ENCODE data around the gene LPP.

The LPP gene

GRCh38 chr3:188822004-188822403 lies 668.0 kb downstream of the LPP start:
- DNase-seq = no peak

- DNase-seq = no peak
These were observed 668.5 kb downstream of the LPP start for GRCh38 chr3:188822411-188822810.

GRCh38 chr3:188824566-188824965 lies 670.6 kb downstream of the LPP start:
- DNase-seq = no peak

- no peak for DNase-seq
These were observed 671.9 kb downstream of the LPP start for GRCh38 chr3:188825901-188826300.

- DNase-seq = no peak
These were observed 672.6 kb downstream of the LPP start for GRCh38 chr3:188826574-188826973.

GRCh38 chr3:188827103-188827502 lies 673.1 kb downstream of the LPP start:
- DNase-seq = no peak

GRCh38 chr3:188827576-188827975 lies 673.6 kb downstream of the LPP start:
- DNase-seq = peak; percentile 46

- no peak for DNase-seq
These were observed 675.2 kb downstream of the LPP start for GRCh38 chr3:188829130-188829529.

GRCh38 chr3:188829576-188829975 lies 675.6 kb downstream of the LPP start:
- DNase-seq = no peak

- DNase-seq = no peak
These were observed 676.9 kb downstream of the LPP start for GRCh38 chr3:188830893-188831292.

GRCh38 chr3:188832146-188832545 lies 678.2 kb downstream of the LPP start:
- DNase-seq = no peak

- no peak for DNase-seq
These were observed 679.2 kb downstream of the LPP start for GRCh38 chr3:188832961-188833721.

GRCh38 chr3:188834349-188834748 lies 680.4 kb downstream of the LPP start:
- DNase-seq = no peak

- DNase-seq = no peak
These were observed 685.3 kb downstream of the LPP start for GRCh38 chr3:188839187-188839695.

GRCh38 chr3:188840290-188840689 lies 686.3 kb downstream of the LPP start:
- DNase-seq = no peak

GRCh38 chr3:188841906-188842305 lies 687.9 kb downstream of the LPP start:
- no peak for DNase-seq

GRCh38 chr3:188842639-188843038 lies 688.7 kb downstream of the LPP start:
- no peak for DNase-seq

- DNase-seq = no peak
These were observed 690.1 kb downstream of the LPP start for GRCh38 chr3:188844096-188844495.

GRCh38 chr3:188845514-188845913 lies 691.6 kb downstream of the LPP start:
- DNase-seq = no peak

- no peak for DNase-seq
These were observed 695.0 kb downstream of the LPP start for GRCh38 chr3:188848947-188849346.

GRCh38 chr3:188853856-188854771 lies 700.2 kb downstream of the LPP start:
- DNase-seq = no peak

- no peak for DNase-seq
These were observed 700.8 kb downstream of the LPP start for GRCh38 chr3:188854772-188855149.

GRCh38 chr3:188855675-188856074 lies 701.7 kb downstream of the LPP start:
- DNase-seq = no peak

GRCh38 chr3:188860147-188860546 lies 706.2 kb downstream of the LPP start:
- no peak for DNase-seq

Data from right hindlimb (tissue), 1 donor.